MM.1S (cell line): Measurements from ENCODE around the gene MAL.

ENCODE experiments used
- DNase-seq: peaks from one replicate; pipeline ENCODE4 v3.0.0-alpha.2; 2015
- H2AFZ ChIP-seq: fragments of 300-600 bp; sonication (generic); 2 replicates; pipeline ENCODE4 v1.6.0; 2016; ENCODE audit warnings: antibody characterized with exemption, low read length
- H3F3A ChIP-seq: fragments of 300-600 bp; sonication (generic); 2 replicates; pipeline ENCODE4 v1.6.1; 2016; ENCODE audit warnings: mild to moderate bottlenecking, antibody characterized with exemption, low read length, moderate library complexity, mixed read lengths; ENCODE audit not compliant: insufficient read depth
- H3K27ac ChIP-seq: fragments of 300-600 bp; sonication (generic); 2 replicates; pipeline ENCODE4 v1.5.1; 2016; ENCODE audit warnings: mild to moderate bottlenecking, low read length
- H3K27me3 ChIP-seq: fragments of 300-600 bp; sonication (generic); replicated peaks from 2 replicates; pipeline ENCODE4 v1.6.0; 2016; ENCODE audit warnings: low read length; ENCODE audit not compliant: insufficient read depth
- H3K36me3 ChIP-seq: fragments of 300-600 bp; sonication (generic); replicated peaks from 2 replicates; pipeline ENCODE4 v1.6.1; 2016; ENCODE audit warnings: mild to moderate bottlenecking, low read length, mixed read lengths; ENCODE audit not compliant: insufficient read depth
- H3K4me1 ChIP-seq: fragments of 300-600 bp; sonication (generic); 2 replicates; pipeline ENCODE4 v1.6.1; 2016; ENCODE audit warnings: low read length, mixed read lengths
- H3K4me2 ChIP-seq: fragments of 300-600 bp; sonication (generic); 2 replicates; pipeline ENCODE4 v1.6.0; 2016; ENCODE audit warnings: low read depth, low read length
- H3K4me3 ChIP-seq: fragments of 300-600 bp; sonication (generic); 2 replicates; pipeline ENCODE4 v1.5.1; 2016; ENCODE audit warnings: low read length, mixed read lengths
- H3K79me2 ChIP-seq: fragments of 300-600 bp; sonication (generic); 2 replicates; pipeline ENCODE4 v1.6.1; 2016; ENCODE audit warnings: mixed run types, low read length, mixed read lengths
- H3K9ac ChIP-seq: fragments of 300-600 bp; sonication (generic); 2 replicates; pipeline ENCODE4 v1.6.1; 2016; ENCODE audit warnings: low read length, mixed read lengths
- H3K9me2 ChIP-seq: fragments of 300-600 bp; sonication (generic); replicated peaks from 2 replicates; pipeline ENCODE4 v1.6.1; 2016; ENCODE audit warnings: mild to moderate bottlenecking, low read length, mixed read lengths; ENCODE audit not compliant: insufficient read depth
- H3K9me3 ChIP-seq: fragments of 300-600 bp; sonication (generic); replicated peaks from 2 replicates; pipeline ENCODE4 v1.6.1; 2016; ENCODE audit warnings: mild to moderate bottlenecking, low read length, mixed read lengths; ENCODE audit not compliant: insufficient read depth
- H4K20me1 ChIP-seq: fragments of 300-600 bp; sonication (generic); 2 replicates; pipeline ENCODE4 v1.6.1; 2016; ENCODE audit warnings: mild to moderate bottlenecking, low read length, moderate library complexity, mixed read lengths; ENCODE audit not compliant: insufficient read depth
- EZH2 ChIP-seq: fragments of 300-600 bp; sonication (generic); optimal IDR thresholded peaks from 2 replicates; pipeline ENCODE3; 2017; ENCODE audit warnings: low read depth, mild to moderate bottlenecking, antibody characterized with exemption, low read length, mixed read lengths
- EZH2phosphoT487 ChIP-seq: fragments of 300-600 bp; sonication (generic); IDR thresholded peaks from 2 replicates; pipeline ENCODE4 v1.6.1; 2018; ENCODE audit warnings: antibody characterized with exemption, low read length
- TF ChIP-seq, protein P1 (sequence below): fragments of 300-600 bp; sonication (generic); IDR thresholded peaks from 2 replicates; pipeline ENCODE4 v1.5.1; 2016; ENCODE audit warnings: antibody characterized with exemption, low read length, mixed read lengths

Gene MAL

DNA sequence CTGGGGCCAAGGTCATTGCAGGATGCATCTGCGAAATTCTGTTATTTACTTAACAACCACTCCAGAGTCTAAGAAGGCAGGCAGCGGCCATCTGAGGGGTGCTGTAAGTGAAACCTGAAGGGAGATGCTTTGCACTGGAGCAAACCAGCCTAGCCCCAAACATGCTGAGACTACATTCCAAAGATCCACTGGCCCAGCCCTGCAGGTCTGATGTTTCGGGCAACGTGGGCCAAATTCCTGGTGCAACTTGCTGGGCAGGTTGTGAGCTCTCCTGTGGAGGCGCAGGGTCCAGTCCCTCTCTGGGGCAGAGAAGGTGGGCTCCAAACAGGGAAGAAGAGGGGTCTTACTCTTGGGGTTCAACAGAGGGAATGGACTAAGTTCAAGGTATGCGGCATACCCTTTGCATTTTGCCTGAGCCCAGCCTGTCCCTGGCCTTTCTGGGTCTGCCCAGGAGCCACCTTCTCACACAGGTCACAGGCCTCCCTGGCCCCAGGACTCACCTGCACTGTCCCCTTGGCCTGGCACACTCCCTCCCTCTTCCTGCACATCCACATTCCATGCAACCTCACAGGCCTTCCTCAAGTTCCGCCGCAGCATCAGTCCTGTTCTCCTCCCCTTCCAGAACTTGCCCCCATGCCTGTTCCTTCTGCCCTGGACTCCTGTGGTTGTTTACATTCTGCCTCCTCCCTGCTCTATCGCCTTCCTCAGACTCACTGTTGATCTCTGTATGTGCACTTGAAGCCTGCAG is 5.1 kb upstream of the MAL start:
- H3K27me3 ChIP-seq = peaks cover 4% of the 10 kb centered on the region; the same call in 1 of the 2 replicates
- no peak for DNase-seq
- H3K4me2 ChIP-seq = no peak overlapping the region
- TF ChIP-seq EZH2phosphoT487 (no peak), EZH2 (no peak)
- TF ChIP-seq, protein P1, sequence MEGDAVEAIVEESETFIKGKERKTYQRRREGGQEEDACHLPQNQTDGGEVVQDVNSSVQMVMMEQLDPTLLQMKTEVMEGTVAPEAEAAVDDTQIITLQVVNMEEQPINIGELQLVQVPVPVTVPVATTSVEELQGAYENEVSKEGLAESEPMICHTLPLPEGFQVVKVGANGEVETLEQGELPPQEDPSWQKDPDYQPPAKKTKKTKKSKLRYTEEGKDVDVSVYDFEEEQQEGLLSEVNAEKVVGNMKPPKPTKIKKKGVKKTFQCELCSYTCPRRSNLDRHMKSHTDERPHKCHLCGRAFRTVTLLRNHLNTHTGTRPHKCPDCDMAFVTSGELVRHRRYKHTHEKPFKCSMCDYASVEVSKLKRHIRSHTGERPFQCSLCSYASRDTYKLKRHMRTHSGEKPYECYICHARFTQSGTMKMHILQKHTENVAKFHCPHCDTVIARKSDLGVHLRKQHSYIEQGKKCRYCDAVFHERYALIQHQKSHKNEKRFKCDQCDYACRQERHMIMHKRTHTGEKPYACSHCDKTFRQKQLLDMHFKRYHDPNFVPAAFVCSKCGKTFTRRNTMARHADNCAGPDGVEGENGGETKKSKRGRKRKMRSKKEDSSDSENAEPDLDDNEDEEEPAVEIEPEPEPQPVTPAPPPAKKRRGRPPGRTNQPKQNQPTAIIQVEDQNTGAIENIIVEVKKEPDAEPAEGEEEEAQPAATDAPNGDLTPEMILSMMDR = no peak
- no peak overlapping the region for H3K27ac ChIP-seq
- no peaks in the 10 kb centered on the region for H3K9me3 ChIP-seq
- H3K9me2 ChIP-seq = no peaks in the 10 kb centered on the region
- H2AFZ ChIP-seq = no peak overlapping the region
- no peaks in the 10 kb centered on the region for H4K20me1 ChIP-seq
- H3F3A ChIP-seq = no peaks in the 10 kb centered on the region
- H3K79me2 ChIP-seq = no peaks in the 10 kb centered on the region
- no peaks in the 10 kb centered on the region for H3K36me3 ChIP-seq
- no peak overlapping the region for H3K4me3 ChIP-seq
- no peak overlapping the region for H3K9ac ChIP-seq
- 0 out of 2 replicates have a peak, but pooled peaks cover 7% of the 10 kb centered on the region for H3K4me1 ChIP-seq

DNA sequence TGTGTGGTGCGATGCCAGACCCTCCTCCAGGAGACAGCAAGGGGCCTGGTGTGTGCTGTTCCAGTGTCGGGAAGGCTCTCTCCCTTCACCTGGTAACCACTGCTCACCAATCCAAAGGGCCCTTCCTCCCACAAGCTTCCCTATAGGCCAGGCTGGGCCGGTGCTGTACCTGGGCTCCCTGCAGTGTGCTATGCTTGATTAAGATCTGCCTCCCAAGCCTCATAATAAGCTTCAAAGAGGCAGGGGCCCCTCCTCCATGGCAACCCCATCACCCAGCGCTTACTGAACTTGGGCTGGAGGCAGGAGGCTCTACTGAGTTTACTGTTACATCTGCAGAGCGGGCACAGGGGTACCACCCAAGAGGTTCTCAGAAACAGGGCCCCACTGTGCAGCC is 4.5 kb upstream of the MAL start:
- no peak for DNase-seq
- H3K27ac ChIP-seq = no peak overlapping the region
- H3K36me3 ChIP-seq = no peaks in the 10 kb centered on the region
- H3K27me3 ChIP-seq = peaks cover 4% of the 10 kb centered on the region; the same call in 1 of the 2 replicates
- H3F3A ChIP-seq = no peaks in the 10 kb centered on the region
- no peak overlapping the region for H3K4me2 ChIP-seq
- no peaks in the 10 kb centered on the region for H3K9me3 ChIP-seq
- H3K9ac ChIP-seq = no peak overlapping the region
- H3K4me1 ChIP-seq = 0 out of 2 replicates have a peak, but pooled peaks cover 6% of the 10 kb centered on the region
- H3K79me2 ChIP-seq = no peaks in the 10 kb centered on the region
- H3K4me3 ChIP-seq = no peak overlapping the region
- H4K20me1 ChIP-seq = no peaks in the 10 kb centered on the region
- TF ChIP-seq, protein P1 = no peak
- no peak for TF ChIP-seq EZH2
- H2AFZ ChIP-seq = no peak overlapping the region
- no peaks in the 10 kb centered on the region for H3K9me2 ChIP-seq

DNA sequence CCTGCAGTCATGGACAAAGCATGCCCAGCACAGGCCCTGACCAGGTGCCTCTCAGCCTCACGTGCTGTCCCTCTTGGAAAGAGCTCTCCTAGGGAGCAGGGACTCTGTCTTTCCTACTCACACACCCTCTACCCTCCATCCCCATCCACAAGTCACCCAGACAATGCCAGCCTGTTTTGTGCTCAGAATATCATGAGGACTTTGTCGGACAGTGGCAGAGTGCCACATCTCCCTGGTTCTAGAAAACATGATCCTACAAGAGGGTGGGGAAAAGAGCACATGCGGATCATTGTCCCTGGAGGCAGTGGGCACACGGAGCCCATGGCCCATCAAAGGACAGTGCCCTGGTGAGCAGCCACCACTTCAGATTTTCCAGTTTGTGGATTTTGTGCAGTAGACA is 3.7 kb upstream of the MAL start:
- Histone ChIP-seq H3K4me2 (no peak overlapping the region), H3K27me3 (peaks cover 4% of the 10 kb centered on the region; the same call in 1 of the 2 replicates), H2AFZ (no peak overlapping the region), H3K36me3 (no peaks in the 10 kb centered on the region), H3F3A (no peaks in the 10 kb centered on the region), H3K4me1 (0 out of 2 replicates have a peak, but pooled peaks cover 6% of the 10 kb centered on the region), H3K9me3 (no peaks in the 10 kb centered on the region), H3K9ac (no peak overlapping the region), H4K20me1 (no peaks in the 10 kb centered on the region), H3K9me2 (no peaks in the 10 kb centered on the region), H3K79me2 (no peaks in the 10 kb centered on the region), H3K27ac (no peak overlapping the region), H3K4me3 (no peak overlapping the region)
- DNase-seq = no peak
- TF ChIP-seq, protein P1 = no peak
- TF ChIP-seq EZH2 (no peak), EZH2phosphoT487 (no peak)
